Right lobe of liver (tissue), 6 donors: ENCODE measurements around the gene LIMS1. TPM values are rescaled to one million over a fixed set of nuclear protein-coding genes. Genes with fewer than 3 reads are reported as not detected.
A peak's percentile ranks its signal among the peaks of the same experiment; 100 is the strongest.

Experiments
- ATAC-seq, 4 donors: fragments of 200-7000 bp; cut with Tn5 transposase; one replicate each; pipeline ENCODE4 v1.9.1; 2020; ENCODE audit warnings: mild to moderate bottlenecking in 4 of 4, moderate library complexity in 4 of 4
- DNase-seq, 3 donors: peaks; one replicate each; pipeline ENCODE4 v3.0.0-alpha.2; 2020
- H3K27ac ChIP-seq, 3 donors: fragments of 200-600 bp; one replicate each; pipeline ENCODE4 v1.8.0; 2022
- H3K27me3 ChIP-seq, 2 donors: fragments of 200-600 bp; one replicate each; pipeline ENCODE4 v1.8.0; 2022
- H3K36me3 ChIP-seq, 4 donors: fragments of 200-600 bp; sonication (generic) in 1 of 4; one replicate each; pipeline versions ENCODE4 v1.5.1 to v1.8.0; 2017 to 2022; ENCODE audit warnings: control low read depth in 1 of 4
- H3K4me1 ChIP-seq, 4 donors: fragments of 200-600 bp; sonication (generic) in 1 of 4; one replicate each; pipeline versions ENCODE4 v1.5.1 to v1.8.0; 2017 to 2022; ENCODE audit warnings: control low read depth in 1 of 4
- H3K4me3 ChIP-seq, 3 donors: fragments of 200-600 bp; one replicate each; pipeline ENCODE4 v1.8.0; 2022
- H3K9me3 ChIP-seq, 4 donors: fragments of 200-600 bp; sonication (generic) in 1 of 4; one replicate each; pipeline versions ENCODE4 v1.5.1 to v1.8.0; 2017 to 2022; ENCODE audit warnings: control low read depth in 1 of 4
- POLR2A ChIP-seq: fragments of 450-650 bp; IDR thresholded peaks from one replicate; pipeline ENCODE4 v1.6.1; 2017; ENCODE audit warnings: antibody characterized with exemption, mild to moderate bottlenecking
- WGBS: methylation state at CpG from one replicate; pipeline ENCODE4 v1.1.6; 2018; ENCODE audit warnings: low coverage, low lambda C conversion rate; ENCODE audit not compliant: insufficient coverage; ENCODE audit errors: missing lambda C conversion rate; 5-methylcytosine and 5-hydroxymethylcytosine counted together
- intact Hi-C, 2 donors: fragments of 100-400 bp; cut with DNase I; formaldehyde crosslinking; loops; one replicate each; pipeline versions ENCODE4 v1.11.2 to v1.14.1; 2022
- total RNA-seq, 6 experiments: library from RNA; depleted of rRNA in 2 of 6; stranded (reverse); fragments of >200 nt in 2 of 6; fragmentation: NEBNext Ultra II Directional in 3 of 6; extraction: Animal tissue kit (Norgen Biotek cat#: 25700) in 3 of 6; gene quantifications; one replicate each; pipeline versions ENCODE4 v1.1.0 to v1.2.4, GENCODE V29; 2016 to 2023
- TF ChIP-seq, protein P1 (sequence below), 4 donors: fragments of 200-600 bp in 3 of 4; fragments of 450-650 bp in 1 of 4; IDR thresholded peaks; one replicate each; pipeline versions ENCODE4 v1.5.1 to v1.8.0; 2016 to 2022; ENCODE audit warnings: antibody characterized with exemption in 4 of 4, mild to moderate bottlenecking in 2 of 4
- donor health status: DM: no; HTN: yes; CAD: no.
- donor health status: DM: no; HTN: no; CAD: no.
- donor health status: DM: no; HTN: no; CAD: no.
- donor health status: DM: no; HTN: yes; CAD: no.
- donor health status: DM: no; HTN: yes; CAD: no.

Gene LIMS1
- total RNA-seq, 6 experiments from 2014 or later = 15.7 to 33.0 (median 18.7) TPM

DNA sequence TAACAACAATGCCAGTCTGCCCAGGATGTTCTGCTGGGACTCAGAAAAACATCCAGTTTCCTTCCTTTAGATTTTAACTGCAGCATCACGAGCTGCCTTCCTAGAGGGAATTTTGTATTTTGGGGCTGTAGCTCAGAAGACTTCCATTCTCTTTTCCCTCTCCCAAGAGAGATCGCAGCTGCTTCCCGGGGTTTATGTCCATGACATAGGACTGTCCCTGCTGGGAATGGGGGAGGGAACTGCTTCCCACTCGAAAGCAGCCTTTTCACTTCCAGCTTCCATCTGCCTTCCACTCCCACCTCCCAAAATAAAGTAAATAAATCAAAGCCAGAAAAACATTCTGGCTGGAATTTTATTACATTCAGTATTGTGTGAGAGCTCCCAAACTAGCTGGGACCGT is 52.4 kb downstream of the LIMS1 start:
- H3K36me3 ChIP-seq = no peaks in the 10 kb centered on the region
- no peaks in the 10 kb centered on the region for H3K9me3 ChIP-seq
- intact Hi-C loops = loop anchor here in 1 of 2 donors (10.0 kb wide), 1 partner anchor 372 kb away; no protein-coding TSS in a partner anchor
- H3K4me1 ChIP-seq = peaks cover 0 to 13% (median 1%) of the 10 kb centered on the region in 4 donors
- no peak overlapping the region for H3K27ac ChIP-seq
- no peaks in the 10 kb centered on the region for H3K27me3 ChIP-seq
- DNase-seq = no peak
- ATAC-seq = no peak
- no peak overlapping the region for H3K4me3 ChIP-seq
- TF ChIP-seq POLR2A = no peak
- TF ChIP-seq, protein P1, sequence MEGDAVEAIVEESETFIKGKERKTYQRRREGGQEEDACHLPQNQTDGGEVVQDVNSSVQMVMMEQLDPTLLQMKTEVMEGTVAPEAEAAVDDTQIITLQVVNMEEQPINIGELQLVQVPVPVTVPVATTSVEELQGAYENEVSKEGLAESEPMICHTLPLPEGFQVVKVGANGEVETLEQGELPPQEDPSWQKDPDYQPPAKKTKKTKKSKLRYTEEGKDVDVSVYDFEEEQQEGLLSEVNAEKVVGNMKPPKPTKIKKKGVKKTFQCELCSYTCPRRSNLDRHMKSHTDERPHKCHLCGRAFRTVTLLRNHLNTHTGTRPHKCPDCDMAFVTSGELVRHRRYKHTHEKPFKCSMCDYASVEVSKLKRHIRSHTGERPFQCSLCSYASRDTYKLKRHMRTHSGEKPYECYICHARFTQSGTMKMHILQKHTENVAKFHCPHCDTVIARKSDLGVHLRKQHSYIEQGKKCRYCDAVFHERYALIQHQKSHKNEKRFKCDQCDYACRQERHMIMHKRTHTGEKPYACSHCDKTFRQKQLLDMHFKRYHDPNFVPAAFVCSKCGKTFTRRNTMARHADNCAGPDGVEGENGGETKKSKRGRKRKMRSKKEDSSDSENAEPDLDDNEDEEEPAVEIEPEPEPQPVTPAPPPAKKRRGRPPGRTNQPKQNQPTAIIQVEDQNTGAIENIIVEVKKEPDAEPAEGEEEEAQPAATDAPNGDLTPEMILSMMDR (IDR thresholded peaks at IDR 0.05) = no peak
- WGBS = 66% methylated on average over 3 of the region's 5 CpGs

DNA sequence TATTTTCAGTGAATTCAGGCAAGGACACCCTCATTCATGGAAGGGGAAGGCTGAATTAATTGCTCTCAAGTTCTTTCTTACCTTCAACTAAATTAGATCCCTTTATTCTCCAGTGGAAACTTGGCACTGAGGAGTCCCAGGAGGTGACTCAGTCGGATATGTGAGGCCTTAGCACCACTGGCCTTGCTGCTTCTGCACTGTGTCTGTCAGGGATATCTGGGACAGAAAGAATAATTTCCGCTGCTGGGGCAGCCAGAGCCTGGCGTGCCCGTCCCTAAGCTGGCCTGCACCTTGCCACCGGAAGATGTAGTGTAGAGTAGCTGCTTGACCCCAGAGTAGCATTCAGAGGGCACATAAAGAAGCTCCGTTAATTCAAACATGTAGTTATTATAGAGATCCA is 53.4 kb downstream of the LIMS1 start:
- Histone ChIP-seq H3K4me3 (no peak overlapping the region), H3K36me3 (no peaks in the 10 kb centered on the region), H3K9me3 (no peaks in the 10 kb centered on the region), H3K27ac (peak overlapping the region; percentile 30 to 72 (median 41)), H3K4me1 (peaks cover 0 to 13% (median 1%) of the 10 kb centered on the region in 4 donors), H3K27me3 (no peaks in the 10 kb centered on the region)
- ATAC-seq = peak; percentile 49 to 75 (median 62)
- TF ChIP-seq, protein P1 (IDR thresholded peaks at IDR 0.05) = no peak
- TF ChIP-seq POLR2A = no peak
- intact Hi-C loops = loop anchor here in 1 of 2 donors (10.0 kb wide), 1 partner anchor 373 kb away; no protein-coding TSS in a partner anchor
- 57% methylated on average over 5 of the region's 6 CpGs for WGBS
- no peak for DNase-seq

DNA sequence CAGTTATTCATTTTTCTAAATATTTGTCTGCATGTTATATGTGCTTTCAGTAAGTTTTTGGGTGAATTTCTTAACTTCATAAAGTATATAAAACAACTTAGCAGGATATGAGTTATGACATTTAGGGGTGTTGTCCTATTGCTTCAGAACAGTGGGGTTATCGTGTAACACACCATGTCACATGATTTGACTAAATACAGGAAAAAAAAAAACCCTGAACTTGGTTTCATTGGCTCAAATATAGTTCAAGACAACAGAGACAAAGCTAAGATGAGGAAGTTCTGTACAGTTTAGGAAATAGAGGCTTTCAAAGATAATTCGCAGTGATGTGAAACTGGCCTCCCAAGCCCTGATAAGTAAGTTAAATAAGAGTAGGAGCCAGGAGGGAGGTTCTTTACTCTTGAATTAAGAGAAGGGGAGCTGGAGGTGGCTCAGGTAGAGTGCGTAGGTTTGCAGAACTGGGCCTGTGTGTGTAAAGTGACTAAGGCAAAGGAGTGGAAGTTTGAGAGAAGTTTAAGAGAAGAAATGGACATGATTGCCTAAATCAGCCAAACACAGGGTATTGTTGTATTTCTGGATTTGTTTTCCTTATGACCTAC is 53.9 kb downstream of the LIMS1 start:
- Histone ChIP-seq H3K36me3 (no peaks in the 10 kb centered on the region), H3K4me3 (no peak overlapping the region), H3K9me3 (no peaks in the 10 kb centered on the region), H3K27me3 (no peaks in the 10 kb centered on the region), H3K27ac (peak overlapping the region; percentile 30 to 72 (median 41)), H3K4me1 (peaks cover 0 to 13% (median 1%) of the 10 kb centered on the region in 4 donors)
- DNase-seq (no peak), ATAC-seq (peak; percentile 55 to 65 (median 56))
- TF ChIP-seq, protein P1 (IDR thresholded peaks at IDR 0.05) = no peak
- peak; percentile 57 for TF ChIP-seq POLR2A
- WGBS = 20% methylated on average over 3 of the region's 3 CpGs
- intact Hi-C loops = loop anchor here in 1 of 2 donors (10.0 kb wide), 1 partner anchor 373 kb away; no protein-coding TSS in a partner anchor

DNA sequence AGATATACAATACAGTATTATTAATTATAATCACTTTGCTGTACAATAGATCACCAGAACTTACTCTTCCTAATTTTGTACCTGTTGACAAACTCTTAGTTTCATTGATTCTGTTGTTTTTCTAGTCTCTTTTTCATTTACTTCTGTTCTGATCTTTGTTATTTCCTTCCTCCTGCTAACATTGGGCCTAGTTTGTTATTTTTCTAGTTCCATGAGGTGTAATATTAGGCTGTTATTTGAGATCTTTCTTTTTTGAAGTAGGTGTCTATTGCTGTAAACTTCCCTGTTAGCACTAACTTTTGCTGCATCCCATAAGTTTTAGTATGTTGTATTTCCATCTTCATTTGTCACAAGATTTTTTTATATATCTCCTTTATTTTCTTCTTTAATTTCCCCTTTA is 55.1 kb downstream of the LIMS1 start:
- intact Hi-C loops = loop anchor here in 1 of 2 donors (10.0 kb wide), 1 partner anchor 375 kb away; no protein-coding TSS in a partner anchor
- Histone ChIP-seq H3K9me3 (no peaks in the 10 kb centered on the region), H3K4me3 (no peak overlapping the region), H3K4me1 (peaks cover 0 to 13% (median 0%) of the 10 kb centered on the region in 4 donors), H3K36me3 (no peaks in the 10 kb centered on the region), H3K27me3 (no peaks in the 10 kb centered on the region), H3K27ac (peak overlapping the region in 1 of 3 donors; percentile 72)
- no peak for DNase-seq
- no peak for TF ChIP-seq POLR2A
- TF ChIP-seq, protein P1 (IDR thresholded peaks at IDR 0.05) = no peak
- ATAC-seq = no peak
